Measurements from ENCODE around the gene TMEM205. TPM values are rescaled to one million over a fixed set of nuclear protein-coding genes. Genes with fewer than 3 reads are reported as not detected.
"Not testable (repeated sequence)": the region's sequence is repeated elsewhere in the genome, so short reads cannot be mapped to it uniquely, and the experiment has no call there.

TMEM205 gene
- 34.1 TPM for polyA plus RNA-seq (2013, experiment 1 of 2; ENCODE audit: insufficient read length)
- 25.6 TPM for polyA plus RNA-seq (2013, experiment 2 of 2; ENCODE audit: insufficient read length)

DNA sequence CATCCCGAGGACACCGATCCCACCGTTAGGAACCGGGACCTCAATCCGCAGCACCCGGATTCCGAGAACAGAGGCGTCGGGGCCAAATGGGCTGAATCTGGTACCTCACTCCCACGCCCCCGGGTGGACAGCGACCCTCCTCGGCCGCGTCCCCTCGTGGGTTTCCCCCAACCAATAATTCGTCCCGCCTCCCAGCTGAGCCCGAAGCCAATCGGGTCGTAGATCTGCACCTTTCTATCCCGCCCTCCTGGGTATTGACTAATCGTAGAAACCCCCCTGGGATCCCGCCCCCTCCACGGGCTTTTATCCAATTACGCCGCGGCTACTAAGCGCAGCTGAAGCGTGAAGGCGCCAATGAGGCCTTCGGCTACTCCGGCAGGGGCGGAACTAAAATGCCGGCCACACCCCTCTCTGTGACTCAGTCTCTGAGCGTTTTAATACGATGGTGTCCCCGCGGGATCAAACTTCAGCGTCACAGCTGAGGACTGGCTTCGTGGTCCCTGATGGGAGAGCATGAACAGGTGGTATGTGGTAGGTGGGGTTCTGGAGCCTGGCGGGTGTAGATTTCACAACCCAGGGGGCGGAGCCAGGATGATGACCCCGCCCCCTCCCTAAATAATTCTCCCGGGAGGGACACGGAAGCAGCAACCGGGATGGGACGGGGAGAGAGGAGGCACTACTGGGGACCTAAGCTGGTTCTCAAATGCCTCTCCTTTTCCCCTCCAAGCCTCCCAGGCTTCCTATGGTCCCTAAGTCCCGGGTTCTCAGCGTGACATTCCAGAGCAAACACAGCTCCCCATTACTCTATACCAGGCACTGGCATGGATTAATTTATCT is at the start of gene TMEM205, which contains the start of gene CCDC159:
TMEM205 (minus strand) TSS at position 165 of the 837 bp plus-strand sequence. CDS start 649 bp downstream, outside the sequence.
CCDC159 (plus strand) TSS at position 416 of the 837 bp plus-strand sequence; CDS start at position 504, 88 bp downstream.
- peak; percentile 99 for DNase-seq

DNA sequence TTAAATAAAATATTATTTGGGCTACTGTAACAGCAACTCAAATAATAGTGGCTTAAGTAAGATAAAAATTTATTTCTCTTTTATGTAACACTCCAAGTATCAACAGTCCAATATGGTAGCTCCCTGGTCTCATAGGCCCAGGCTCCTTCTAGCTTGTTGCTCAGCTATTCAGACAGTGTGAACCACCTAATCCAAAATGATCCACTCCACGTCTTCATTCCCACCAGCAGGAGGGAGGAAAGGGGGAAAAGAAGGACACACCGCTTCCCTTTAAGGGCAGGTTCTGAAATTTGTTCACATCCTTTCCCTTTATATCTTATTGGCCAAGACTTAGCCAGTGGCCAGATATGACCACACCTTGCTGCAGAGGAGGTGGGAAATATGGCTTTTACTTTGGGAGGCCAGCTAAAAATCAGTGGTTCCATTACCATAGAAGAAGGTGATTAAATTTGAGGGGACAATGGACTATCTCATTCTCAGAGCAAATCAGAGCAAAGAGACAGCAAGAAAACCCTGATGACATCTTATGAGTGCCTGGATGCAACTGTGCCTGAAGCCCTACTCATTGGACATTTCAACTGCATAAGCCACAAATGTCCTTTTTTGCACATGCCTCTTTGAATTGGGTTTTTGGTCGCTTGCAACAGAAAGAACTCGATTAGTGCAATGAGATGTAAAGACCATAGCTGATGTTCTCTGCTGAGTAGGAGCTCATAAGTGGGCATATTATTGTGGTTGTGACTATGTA is 45.0 kb upstream of the TMEM205 start:
- no peak for DNase-seq

DNA sequence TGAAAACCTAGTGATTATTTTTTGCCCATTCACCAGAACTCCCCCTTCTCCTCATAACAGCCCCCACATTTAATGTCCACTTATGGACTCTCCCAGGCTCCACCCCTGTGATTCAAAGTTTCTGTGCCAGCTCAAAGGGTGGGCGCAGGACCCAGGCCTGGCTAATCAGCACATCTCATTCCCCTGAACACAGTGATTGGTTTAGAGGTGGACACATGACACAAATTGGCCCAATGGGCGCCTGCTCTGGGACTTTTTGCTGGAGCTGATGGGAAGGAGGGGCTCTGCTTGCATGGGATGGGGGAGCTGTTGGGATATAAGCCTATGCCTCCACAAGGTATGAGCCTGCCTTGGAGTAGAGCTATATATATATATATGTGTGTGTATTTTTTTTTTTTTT is 44.3 kb upstream of the TMEM205 start:
- no peak for DNase-seq

DNA sequence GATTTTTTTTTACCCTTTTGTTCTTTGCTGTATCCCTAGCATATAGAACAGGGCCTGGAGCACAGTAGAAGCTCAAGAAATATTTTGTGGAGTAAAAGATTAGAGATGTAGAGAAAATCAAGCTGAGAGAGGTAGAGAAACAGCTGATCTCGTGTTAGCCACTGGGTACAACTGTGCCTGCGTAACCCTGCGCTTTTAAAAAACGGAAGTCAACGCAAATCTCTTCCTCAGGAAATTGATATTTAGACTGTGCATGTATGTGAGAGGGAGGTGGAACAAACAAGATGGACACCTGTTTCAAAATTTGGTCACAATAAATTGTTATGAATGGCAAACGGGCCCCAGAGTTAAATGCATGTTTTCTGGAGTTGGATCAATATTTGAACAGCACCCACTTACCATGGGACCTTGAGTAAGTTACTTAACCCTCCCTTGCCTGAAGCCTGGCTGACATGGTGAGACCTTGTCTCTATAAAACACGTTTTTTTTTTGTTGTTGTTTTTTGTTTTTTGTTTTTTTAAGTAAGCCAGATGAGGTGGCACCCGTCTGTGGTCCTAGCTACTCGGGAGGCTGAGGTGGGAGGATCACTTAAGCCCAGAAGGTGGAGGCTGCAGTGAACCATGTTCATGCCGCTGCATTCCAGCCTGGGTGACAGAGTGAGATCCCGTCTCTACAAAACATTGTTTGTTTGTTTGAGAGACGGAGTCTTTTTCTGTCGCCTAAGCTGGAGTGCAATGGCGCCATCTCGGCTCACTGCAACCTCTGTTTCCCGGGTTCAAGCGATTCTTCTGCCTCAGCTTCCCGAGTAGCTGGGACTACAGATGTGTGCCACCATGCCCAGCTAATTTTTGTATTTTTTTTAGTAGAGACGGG is 41.3 kb upstream of the TMEM205 start:
- no peak for DNase-seq

DNA sequence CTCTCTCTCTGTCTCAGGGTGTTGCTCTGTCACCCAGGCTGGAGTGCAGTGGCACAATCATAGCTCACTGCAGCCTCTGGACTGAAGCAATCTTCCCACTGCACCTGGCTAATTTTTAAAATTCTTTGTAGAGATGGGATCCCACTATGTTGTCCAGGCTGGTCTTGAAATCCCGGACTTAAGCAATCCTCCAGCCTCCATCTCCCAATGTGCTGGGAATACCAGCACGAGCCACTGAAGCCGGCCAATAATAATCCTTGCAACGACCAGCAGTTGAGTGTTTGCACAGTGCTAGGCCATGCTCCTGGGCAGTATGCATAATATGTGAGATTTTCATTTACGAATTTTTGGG is 38.7 kb upstream of the TMEM205 start:
- DNase-seq = no peak

DNA sequence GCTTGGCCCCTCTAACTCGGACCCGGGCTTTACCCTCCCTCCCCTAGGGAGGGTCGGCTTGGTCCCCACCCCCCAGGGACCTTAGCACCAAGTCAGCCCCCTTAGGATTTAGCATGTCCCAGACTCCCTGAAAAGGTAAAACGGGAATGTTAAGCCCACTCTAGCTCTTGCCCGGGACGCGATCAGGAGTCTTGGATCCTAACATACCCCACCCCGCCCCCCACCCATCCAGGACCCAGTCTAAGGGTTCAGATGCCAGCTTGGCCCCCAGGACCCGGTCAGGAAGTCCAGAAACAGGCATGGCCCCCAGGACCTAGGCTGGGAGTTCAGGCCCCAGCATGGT is 37.6 kb upstream of the TMEM205 start:
- DNase-seq = no peak

DNA sequence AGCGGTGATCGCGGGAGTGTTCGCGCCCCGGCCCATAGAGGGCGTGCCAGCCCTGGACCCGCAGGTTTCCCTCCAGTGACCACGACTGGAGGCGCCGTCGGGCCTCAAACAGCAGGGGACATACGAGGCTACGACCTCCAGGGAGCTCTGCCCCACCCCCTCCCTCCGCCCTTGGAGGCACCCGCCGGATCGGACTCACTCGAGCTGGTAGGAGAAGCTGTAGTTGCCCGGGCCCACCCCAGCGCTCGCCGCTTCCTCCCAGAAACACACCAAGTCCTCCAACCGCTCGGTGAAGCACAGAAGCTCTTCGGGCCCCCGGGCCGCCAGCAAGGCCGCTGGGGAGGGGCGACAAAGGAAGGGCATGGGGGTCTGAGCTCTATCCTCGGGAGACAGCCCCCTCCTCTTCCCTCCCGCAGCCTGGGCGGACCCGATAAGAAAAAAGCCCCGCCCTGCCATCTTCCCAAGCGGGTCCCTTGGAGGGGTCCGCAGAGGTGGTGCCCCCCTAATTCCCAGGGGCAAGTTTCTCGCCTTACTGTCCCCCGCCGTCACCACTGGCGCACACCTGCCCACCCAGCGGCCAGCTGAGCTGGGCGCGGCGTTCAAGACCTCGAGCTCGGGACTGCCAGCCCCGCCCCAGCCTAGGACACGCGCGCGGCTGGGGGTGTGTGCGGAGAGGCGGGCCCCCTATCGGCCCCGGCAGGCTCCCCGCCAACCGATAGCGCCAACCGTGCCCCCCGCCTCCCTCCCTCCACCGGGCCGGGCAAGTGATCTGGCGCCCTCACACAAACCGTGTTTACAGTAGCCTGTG is 37.0 kb upstream of the TMEM205 start:
- DNase-seq = no peak

DNA sequence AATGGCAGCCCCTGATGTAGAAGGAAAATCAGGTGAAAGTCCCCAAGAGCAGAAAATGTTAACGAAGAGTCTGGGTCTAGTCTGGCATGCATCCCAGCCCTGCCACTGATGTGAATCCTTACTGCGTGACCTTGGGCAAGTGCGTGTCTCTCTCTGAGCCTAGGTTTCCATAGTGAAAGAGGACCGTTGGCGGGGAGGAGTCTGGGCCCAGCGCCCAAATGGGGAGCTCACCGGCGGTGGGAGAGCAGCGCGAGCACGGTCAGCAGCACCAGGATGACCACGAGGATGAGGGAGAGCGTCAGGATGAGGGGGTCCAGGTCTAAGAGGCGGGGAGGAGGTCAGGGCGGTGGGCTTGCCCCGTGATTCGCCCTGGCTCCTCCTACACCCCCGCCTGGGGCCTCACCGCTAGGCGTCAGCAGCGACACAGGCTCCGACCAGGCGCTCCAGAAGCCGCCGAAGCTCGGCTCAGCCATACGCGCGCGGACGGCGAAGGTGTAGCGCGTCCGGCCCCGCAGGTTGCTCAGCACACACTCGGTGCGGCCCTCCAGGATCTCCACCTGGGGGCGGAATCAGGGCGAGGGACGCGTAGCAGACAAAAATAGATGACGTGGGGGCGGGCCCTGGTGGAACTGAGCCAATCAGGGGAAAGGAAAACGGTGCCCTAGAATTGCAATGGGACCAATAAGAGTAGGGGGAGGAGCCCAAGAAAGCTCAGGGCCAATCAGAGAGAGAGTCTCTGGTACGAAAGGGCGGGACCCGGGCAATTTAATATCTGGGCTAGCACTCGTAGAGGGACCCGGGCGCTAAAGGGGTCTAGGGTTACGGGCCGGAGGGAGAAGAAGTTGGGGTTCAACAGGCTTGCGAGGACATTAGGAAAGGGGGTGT is 34.8 kb upstream of the TMEM205 start:
- peak; percentile 97 for DNase-seq

DNA sequence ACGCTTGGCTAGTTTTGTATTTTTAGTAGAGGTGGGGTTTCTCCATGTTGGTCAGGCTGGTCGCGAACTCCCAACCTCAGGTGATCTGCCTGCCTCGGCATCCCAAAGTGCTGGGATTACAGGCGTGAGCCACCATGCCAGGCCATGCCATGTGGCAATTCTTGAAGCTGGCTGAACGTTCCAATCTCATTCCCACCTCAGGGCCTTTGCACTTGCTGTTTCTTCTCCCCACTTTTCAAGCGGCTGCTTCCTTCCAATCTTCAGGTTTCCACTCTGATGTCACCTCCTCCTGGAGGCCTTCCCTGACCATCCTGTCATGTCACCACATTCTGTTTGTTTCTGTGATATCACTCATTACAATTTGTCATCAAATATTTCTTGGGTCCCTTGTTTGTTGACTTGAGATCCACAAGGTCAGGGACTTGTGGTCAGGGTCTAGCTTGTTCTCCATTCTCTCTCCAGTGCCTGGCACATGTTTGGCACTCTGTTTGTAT is 33.8 kb upstream of the TMEM205 start:
- no peak for DNase-seq

DNA sequence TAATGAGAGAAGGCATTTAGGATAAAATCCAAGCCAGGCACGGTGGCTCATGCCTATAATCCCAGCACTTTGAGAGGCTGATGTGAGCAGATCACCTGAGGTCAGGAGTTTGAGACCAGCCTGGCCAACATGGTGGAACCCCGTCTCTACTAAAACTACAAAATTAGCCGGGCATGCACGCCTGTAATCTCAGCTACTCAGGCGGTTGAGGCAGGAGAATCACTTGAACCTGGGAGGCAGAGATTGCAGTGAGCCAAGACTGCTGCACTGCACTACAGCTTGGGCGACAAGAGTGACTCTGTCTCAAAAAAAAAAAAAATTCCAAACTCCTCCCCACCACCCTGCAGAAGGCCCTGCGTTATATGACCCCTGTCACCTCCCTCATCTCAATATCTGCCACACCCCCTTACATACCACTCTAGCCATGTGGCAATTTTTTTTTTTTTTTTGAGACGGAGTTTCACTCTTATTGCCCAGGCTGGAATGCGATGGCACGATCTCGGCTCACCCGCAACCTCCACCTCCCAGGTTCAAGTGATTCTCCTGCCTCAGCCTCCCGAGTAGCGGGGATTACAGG is 33.3 kb upstream of the TMEM205 start:
- DNase-seq = not testable (repeated sequence)

DNA sequence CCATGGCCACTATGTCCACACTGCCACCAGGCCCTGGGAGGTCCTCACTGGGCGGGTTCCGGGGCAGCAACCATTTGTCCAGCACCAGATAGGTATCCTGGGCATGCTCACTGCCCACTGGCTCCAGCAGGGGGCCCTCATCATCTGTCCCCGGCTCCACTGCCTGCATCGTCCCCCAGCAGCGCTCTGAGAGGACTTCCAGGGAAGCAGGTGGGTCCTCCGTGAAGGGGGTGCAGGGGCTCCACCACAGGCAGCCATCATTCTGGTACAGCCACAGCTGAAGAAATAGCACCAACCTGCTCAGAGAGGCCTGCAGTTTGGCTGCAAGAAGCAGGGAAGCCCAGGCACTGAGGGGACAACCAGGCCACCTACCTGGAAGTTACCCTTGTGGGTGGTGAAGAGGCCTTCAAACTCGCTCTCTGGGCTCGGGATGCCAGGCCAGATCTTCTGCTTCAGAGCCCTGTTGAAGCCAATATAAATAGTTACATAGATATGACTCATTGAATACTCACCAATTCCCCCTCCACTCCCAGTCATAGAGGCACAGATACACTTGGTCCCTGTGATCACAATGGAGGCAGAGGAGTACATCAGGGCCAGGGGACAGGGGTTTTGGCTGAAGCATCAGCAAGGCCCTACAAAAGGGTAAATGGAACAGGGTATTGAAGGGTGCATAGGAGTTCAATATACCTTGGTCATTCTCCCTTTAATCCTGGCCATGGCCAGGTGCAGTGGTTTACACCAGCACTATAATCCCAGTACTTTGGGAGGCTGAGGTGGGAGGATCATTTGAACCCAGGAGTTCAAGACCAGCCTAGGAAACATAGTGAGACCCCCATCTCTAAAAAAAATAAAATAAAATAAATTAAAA is 32.5 kb upstream of the TMEM205 start:
- DNase-seq = peak; percentile 91

DNA sequence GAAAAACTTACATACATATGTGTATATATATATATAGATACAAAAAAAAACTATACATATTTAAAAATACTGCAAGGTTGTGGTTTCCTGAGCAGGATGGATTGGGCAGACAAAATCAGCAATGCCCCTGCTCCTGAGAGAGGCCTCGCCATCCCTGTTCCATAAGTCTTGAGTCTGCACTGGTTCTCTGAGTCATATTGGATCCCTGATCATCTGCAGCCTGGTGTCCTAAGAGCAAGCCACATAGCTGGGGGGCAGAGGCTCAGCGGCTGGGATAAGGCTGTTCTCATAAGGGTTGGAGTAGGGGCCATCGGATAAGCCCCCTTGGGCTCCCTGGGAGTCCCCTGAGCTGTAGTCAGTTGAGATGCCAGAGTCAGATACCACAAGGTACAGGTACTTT is 31.7 kb upstream of the TMEM205 start:
- peak; percentile 44 for DNase-seq

DNA sequence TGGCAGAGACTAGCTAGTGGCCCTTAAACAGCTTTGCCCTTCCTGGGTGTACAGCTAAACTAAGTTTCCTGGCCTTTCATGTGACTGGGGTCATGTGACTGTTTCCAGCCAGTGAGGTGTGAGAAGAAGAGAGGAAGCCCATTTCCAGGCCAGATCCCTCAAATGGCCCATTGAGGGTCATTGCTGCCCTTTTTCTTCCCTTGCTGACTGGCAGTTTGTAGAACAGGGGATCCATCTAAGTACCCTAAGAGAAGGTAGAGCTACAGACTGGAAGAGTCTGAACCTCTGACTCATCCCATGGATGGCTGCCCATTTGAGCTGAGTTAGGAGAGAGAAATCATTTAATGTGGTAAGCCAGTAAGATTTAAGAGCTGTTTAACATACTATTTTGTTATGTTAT is 31.2 kb upstream of the TMEM205 start:
- peak; percentile 93 for DNase-seq

DNA sequence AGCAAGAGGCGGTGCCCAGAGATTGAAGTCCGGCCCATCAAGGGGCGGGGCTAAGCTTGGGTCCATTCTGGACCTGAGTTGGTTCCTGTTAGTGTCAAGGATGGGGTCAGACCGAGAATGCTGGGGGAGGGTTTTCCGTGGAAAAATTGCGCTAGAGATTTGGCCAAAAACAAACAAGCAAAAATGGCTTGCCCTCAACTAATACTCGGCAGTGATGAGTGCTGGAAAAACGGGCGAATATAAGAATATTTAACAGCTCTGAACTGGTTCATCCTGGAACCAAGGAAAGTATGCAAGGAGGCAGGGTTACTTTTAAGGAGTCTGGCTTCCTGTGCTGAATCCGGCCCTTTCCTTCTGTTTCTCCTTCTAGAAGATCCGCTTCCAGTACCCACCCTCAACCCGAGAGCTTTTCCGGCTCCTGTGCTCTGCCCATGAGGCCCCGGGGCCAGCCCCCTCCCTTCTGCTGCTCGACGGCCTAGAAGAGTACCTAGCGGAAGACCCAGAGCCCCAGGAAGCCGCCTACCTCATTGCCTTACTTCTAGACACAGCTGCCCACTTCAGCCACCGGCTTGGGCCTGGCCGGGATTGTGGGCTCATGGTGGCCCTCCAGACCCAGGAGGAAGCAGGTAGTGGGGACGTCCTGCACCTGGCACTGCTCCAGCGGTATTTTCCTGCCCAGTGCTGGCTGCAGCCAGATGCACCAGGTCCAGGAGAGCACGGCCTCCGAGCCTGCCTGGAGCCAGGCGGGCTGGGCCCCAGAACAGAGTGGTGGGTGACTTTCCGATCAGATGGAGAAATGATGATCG is 29.3 kb upstream of the TMEM205 start:
- DNase-seq = no peak

DNA sequence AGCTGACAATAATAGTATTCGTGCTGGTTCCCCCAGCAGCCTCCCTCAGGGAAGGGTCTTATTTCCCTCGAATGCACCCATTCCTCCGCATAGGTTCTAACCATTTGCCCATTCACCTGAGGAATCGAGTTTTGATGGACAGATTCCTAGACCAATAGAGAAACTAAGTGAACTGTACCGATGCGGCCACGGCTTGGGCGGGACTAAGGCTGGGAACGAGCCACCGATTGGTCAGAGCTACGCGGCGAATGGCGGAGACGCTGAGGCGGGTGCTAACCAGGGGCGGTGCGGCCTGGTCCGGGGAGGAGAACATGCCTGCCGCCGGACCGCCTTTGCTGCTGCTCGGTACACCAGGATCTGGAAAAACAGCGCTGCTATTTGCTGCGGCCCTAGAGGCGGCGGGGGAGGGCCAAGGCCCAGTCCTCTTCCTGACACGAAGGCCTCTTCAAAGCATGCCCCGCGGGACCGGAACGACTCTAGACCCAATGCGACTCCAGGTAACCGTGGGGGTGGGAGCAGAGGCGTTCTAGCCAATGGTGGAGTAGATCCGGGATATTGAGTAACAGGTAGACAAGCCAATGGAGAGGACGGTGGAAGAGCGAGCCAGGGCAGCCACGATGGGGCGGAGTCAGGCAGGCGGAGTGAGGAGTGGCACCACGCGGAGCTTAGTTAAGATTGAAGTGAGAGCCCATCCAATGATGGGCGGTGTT is 28.5 kb upstream of the TMEM205 start, which contains the start of gene SWSAP1:
SWSAP1 (plus strand) TSS at position 234 of the 710 bp plus-strand sequence; CDS start at position 249, 15 bp downstream.
- DNase-seq = peak; percentile 99

DNA sequence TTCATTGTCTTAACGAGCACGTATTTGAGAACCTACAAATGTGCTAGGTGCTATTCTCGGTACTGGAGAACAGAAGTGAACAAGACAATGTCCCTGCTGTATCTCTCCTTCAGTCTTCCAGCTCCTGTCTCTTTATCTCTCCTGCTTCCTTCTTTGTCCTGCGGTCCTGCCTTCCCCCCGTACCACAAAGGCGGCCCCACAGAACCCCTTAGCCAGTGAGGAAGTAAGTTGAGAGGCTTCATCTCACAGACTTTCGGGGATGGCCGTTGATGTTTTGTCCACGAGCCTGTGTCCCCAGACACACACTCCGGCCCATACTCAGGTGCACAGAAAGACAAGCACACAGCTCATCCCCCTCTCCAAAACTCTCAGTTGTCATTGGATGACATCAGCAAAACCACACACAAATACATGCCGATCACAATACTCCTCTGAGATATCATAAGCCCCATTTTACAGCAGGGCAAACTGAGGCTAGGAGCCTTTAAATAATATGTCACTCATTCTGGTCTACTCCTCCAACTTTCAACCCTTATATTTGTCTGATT is 27.9 kb upstream of the TMEM205 start:
- DNase-seq = no peak
